Fibroblast of skin of right biceps (primary cell): Measurements from ENCODE around the gene CLDN17.

Experiments
- DNase-seq: peaks from one replicate; pipeline ENCODE4 v3.0.0-alpha.2; 2013

CLDN17 gene, protein sequence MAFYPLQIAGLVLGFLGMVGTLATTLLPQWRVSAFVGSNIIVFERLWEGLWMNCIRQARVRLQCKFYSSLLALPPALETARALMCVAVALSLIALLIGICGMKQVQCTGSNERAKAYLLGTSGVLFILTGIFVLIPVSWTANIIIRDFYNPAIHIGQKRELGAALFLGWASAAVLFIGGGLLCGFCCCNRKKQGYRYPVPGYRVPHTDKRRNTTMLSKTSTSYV

DNA sequence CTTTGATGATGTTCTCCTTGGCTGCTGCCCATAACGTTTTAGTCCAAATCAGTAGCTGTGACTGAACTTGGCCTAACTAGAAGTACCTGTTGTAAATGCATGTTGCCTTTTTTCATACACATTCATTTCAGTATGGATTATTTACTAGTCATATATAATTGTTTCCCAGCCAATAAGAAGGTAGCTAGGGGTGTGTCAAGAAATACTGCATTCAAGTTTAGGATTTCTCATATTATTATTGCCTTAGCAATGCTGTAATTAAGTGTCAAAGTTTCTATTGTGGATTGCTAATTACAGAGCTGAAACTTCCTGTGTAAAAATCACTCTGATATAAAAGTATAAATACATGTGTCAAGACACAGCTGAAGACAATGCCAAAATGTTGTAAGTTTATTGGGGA, at the start of gene CLDN17:
CLDN17 (minus strand) TSS at position 101 of the 400 bp plus-strand sequence. CDS start 188 bp downstream, outside the sequence.
- no peak for DNase-seq

DNA sequence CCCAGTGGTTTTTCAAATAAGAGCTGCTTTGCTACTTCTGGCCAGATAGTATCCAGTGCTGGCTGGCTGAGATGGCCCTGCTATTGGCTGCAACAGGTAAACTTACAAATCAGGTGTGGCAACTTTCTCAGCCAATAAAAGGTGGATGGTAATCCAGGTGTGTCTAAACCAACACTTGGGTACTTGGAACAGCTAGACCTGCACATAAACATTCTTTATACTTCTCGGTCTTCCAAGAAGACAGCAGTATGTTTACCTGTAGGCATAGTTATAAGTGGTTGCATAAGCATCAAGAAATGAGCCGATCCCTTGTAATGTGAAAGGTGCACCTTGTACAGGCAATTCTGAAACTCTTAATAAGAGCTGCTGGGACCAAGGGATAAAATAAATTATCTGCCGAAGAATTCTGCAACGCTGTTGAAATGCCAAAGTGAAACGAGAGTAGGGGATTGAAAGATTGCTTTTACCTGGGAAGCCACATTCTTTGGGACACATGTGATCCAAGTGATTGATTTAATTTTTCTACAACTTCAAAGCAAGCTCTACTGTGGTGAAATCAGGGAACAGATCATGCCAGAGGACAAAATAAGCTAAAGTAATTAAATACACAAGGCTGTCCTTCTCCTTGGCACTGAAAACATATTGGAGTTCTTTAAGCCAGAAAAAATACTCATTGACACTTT, 49.6 kb upstream of the CLDN17 start, which contains the start of gene CLDN8:
CLDN8 (minus strand) TSS at position 57 of the 683 bp plus-strand sequence. CDS start 172 bp downstream, outside the sequence.
- no peak for DNase-seq

DNA sequence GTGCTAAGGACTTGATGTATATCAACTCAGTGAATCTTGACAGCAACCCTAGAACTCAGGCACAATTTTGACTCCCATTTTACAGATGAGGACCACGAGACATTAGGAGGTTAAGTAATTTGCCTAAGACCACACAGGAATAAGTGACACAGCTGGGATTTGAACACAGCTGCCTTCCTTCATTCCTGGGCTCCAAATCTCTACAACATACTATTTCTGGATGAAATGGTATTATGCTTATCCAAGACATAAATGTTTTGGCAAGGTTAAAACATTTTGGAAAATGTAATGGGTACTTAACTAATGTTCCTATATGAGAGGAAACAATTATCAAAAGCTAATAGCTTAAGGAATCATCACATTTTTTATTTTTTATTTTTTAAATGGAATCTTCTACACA, 44.5 kb upstream of the CLDN17 start:
- DNase-seq, result no peak

DNA sequence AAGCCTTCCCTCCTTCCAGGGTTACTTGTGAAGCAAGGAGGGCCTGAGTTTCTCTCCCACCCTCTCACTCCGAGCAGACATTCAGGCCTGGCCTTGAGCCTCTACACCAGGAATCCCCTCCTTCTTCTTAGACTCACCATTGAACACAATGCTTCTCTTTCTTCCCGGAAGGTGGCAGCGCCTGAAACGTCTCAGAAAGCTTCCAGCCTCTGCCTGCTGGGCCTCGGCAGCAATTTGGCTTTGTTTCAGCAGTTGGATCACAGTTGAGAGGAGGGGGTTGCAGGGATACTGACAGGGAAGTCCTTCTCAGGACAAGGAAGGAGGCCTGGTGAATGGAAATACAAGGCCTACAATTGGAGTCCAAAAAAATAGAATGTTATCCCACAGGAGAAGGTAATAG, 43.0 kb upstream of the CLDN17 start:
- DNase-seq, result no peak

DNA sequence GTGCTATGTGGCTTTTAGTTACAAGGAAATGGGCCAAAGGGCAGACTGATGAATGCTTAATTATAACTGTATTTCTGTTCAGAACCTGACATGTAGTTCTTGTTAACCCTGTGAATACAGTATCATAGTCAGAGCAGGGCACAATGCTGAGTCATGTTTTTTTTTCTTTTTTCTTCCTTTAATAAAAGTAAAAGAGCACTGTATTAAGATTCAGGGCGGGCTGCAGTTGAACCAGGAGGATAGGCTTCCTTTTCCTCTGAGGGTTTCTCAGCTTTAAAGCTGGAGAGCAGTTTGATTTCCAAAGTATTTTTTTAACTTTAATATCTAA, 40.6 kb upstream of the CLDN17 start:
- DNase-seq, result no peak

DNA sequence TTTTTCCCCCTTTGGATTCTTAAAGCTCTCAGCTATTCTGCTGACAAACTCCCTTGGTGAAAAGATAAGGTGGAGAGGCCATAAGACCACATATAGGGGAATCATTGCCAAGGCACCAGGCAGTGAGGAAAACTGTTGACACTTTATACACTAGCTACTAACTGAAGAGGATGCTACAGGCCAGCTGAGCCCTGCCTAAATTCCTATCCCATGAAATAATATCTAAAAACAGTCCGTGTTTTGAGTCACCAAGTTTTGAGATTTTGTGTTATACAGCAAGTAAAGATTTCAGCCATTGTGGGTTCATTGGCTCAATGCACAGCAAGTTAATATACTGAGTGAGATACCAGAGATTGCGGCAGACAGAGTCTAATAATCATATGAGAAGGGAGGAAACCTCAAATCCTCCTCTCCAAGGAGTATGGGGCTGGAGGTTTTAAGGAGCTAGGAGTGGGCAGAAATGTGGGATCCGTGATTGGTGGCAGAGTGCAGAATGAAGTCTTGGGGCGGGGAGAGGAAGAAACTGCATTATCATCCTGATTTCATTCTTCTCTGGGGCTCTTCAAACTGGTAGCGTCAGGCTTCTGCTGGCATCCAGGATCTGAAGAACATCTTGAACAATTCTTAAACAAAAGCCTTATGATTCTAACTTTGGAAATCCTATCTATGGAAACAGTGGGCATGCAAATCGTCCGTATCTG, 40.1 kb upstream of the CLDN17 start:
- DNase-seq, result peak; percentile 72

DNA sequence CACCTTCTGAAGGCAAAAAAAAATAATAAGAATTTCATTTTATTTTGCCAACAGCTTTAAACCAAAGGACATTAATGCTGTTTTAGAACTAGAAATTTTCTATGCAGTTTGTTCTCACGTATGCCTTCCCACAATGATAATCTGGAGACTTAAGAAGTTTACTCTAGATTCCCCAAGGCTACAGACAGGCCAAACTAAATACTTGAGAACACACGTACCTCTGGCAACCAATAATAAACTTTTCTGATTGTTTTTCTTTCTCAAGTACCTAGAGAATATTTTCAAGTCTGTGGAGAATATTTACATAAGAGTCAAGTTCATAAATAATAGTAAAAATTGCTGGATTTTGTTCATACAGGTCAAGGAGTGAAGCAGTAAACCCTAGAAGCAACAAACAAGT, 33.4 kb upstream of the CLDN17 start:
- DNase-seq, result no peak

DNA sequence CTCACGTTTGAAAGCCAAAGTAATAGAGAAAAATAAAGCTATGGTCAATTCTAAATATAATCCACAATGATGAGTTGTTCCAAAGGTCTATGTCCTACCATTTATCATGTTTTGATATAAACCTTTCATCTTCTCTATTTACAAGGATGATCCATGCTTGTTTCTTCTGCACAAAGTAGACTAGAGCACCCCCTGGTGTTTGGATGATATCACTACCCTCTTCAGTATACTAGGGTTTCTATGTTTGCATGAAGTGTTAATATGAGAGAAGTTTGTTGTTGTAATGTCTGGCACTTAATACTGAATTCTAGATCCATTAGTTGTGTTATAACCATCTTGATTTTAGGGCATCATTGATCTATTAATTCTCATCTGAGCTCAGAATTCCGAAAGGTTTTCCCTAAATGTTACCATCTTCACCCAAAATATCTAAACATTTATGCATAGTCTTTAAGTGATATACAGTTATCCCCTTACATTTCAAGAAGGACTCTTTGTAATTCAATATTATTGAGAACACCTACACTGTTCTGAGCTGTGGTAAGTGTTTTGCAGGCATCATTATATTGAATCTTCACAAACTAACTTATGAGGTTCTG, 28.2 kb upstream of the CLDN17 start:
- peak; percentile 27 for DNase-seq

DNA sequence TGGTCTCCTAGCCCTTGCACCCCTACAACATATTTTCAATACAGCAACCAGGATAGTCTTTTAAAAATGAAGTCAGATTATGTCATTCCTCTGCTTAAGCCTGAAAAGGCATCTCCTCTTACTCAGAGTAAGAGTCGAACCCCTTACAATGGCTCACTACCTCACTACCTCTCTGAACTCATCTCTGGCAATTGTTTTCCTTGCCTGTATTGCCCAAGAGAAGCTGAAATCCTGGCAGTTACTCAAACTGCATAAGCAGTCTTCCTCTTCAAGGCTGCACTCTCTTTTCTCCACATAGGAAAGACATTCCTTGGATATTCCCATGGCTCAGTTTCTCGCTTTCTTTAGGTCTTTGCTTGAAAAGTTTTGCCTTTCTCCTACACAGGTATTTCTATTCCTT, 26.6 kb upstream of the CLDN17 start:
- DNase-seq, result no peak

DNA sequence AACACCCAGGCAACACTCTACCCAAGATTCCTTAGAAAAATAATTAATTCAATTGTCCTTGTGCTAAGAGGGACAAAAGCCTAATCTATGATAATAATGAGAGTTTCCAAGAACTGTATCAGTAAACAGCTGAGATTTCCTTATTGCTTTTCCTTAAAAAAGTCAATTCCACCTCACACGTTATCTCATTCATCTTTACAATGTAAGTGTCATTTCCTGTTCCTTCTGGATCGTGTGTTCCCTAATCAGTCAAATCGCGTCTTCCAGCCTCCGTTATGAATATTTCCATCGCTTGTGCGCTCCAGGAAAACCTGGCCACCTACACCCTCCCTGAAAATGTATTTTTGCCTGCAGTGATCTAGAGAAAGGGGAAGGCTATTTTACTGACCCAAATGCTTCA, 23.9 kb upstream of the CLDN17 start:
- DNase-seq, result no peak

DNA sequence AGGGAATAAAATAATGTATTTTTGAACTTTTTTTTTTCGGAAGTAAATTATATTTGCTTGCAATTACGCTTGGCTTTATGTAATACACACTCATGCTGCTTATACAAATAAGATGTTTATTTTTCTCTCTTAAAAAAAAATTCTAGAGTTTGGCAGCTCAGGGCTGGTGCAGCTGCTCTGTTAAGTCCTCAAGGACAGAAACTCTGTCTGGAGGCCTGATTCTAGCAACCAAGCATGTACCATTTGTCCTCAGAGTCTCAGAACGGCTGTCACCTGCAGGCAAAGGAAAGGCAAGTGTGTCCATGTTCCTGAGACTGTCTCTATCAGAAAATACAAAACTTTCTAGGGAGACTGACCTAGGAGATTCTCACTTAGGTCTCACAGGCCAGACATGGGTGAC, 23.2 kb upstream of the CLDN17 start:
- no peak for DNase-seq

DNA sequence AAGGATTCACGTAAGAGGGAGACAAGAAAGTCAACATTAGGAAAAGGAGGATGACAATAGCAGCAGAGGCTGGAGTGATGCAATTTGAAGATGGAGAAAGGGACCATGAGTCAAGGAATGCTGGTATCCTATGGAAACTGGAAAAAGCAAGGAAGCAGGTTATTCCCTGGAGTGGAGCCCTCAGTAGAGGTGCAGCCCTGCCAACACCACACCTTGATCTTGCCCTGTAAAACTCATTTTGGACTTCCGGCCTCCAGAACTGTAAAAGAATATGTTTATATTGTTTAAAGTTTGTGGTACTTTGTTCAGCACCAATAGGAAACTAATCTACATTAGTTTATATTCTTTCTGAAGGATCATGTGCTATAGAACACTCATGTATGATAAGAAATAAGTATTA, 19.6 kb upstream of the CLDN17 start:
- no peak for DNase-seq

DNA sequence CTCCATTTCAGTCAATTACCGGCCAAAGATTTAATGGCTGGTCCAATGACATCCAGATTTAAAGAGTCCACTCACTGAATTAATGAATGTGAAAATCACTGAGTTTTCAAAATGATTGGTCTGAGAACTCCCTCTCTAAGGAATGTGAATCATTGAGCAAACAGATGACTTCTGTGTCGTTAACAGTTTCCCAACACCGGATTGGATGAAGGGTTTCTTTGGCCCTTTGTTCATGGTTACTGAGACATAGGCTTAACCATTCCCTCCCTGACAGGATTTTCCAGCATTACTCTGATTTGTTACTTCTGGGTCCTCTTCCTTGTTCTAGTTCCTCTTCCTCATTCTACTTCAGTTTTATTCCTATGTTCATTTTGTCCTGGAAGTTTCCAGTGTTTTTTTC, 1.5 kb upstream of the CLDN17 start:
- DNase-seq, result no peak

DNA sequence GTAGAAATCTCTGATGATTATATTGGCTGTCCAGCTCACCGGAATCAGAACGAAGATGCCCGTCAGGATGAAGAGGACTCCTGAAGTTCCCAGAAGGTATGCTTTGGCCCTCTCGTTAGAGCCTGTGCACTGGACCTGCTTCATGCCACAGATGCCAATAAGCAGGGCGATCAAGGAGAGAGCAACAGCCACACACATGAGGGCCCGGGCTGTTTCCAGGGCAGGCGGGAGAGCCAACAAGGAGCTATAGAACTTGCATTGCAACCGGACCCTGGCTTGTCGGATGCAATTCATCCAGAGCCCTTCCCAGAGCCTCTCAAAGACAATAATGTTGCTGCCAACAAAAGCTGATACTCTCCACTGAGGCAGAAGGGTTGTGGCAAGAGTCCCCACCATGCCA, 434 bp downstream of the CLDN17 start:
- DNase-seq, result no peak

DNA sequence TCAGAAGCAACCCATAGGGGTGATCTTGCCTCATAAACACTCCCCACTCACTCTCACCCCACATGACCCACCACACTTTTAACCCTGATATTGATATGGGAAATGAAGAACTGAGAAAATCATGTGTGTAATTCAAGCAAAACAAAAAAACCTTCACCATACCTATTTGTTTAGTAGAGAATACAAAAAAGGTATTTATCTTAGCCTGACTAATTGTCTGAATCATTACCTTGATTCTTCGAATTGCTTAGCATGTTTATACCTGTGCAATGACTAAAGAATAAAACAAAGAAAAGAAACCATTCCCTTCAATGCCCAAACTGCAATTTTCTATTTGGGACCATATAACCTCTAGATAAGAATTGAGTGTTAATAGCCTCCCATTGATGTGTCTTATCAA, 1.8 kb downstream of the CLDN17 start:
- DNase-seq, result no peak

DNA sequence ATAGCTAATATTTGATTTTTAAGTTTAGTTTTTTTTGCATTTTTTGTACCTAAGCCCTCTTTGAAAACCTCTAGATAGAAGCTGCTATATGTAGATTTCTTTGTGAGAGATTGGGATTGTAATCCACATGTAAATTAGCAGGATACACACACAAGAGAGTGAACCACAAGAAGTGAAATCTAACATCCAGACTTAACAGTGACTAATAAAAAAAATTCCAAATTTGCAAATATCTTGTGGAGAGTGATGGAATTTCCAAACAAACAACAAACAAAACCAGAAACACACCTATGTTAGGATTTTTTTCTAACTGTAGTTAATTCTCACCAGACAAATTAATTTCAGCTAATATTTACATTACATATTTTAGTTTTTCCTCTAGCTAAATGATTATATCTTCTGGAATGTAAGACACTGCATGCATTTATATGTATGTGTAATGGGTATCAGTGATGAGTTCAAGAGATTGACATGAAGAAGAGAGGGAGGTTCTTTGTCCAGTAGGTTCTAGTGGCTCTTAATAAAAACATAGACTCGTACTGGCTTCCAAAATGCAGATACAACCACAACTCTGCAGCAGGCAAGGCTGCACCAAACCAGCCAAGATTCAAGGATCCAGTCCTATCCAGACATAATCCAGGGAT, 12.8 kb downstream of the CLDN17 start:
- DNase-seq, result no peak

DNA sequence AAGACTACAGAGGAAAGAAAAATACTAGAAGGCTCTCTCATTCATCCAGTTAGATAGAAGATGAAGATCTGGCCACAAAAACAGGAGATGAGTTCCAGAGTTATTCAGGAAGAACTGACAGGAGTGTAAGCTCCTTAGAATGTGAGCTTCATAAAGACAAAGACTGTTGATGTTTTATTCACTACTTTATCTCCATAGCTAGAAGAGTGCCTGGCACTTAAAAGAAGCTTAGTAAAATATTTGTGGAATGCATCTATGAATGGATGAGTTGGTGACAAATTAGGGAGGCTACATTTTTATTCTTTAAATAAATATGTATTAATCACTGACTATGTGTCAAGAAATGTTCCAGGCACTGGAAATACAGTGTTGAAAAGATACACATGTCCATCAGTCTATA, 13.8 kb downstream of the CLDN17 start:
- no peak for DNase-seq

DNA sequence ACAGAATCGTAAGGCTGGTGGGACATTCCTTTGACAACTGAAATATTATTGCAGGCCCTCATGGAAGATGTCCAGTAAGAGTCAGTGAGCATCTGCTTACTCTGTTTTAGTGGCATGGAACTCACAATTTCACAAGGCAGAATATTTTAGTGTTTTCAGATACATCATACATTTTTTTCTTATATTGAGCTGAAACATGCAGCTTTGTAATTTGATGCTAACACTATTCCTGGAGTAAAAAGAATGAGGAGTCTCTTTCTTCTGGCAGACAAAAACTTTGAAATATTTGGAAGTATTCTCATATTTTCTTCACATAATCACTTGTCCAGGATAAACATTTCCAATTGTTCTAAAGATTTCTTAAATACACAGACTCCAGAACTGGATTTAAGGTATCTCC, 17.7 kb downstream of the CLDN17 start:
- peak; percentile 6 for DNase-seq

DNA sequence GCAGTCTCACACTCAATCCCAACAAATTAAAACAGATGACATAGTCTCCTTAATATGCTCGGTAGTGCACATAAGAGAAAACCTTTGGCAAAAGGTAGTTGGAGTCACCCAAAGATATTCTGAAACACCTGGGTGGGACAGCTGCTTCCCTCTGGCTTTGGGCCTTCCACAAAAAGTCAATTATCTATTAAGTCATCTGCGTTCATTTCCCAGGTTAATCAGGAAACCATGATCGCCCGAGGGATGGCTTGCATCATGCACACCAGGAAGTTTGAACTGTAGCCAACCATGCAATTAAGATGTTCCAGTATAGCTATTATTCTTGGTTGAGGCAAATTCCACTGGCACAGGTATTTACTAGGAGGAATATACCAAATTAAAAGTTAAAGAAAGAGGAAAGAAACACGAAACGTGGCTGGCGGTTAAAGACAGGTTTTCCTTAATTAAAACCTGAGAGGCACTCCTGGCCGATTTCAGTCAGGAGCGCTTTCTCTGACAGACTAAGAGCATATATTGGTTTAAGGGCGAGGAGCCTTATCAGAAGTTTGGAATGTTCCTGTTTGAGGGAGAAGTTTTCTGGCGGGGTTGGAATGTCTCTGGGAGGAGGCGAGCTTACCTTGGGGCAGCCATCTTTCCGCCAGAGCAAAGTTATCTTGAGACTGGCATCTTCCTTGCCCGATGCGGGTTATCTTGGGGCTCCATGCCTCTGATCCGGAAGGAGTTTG, 19.9 kb downstream of the CLDN17 start:
- DNase-seq, result no peak

DNA sequence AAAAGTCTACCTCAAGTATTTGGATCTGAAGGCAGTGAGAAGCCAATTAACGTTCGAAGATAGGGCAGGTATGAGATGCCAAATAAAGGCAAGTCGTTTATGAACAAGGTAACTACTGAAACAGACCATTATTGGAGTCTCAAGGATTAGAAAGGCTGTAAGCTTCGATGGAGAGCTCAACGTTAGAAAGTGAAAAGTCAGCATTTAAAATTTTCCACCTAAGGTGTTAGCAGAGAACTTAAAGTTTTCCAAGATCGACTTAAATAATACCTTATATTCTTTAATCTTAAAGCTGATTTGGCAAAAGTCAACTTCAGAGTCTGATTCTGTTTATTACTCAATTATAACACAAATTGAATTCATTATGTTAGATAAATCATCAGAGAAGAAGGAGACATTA, 28.1 kb downstream of the CLDN17 start:
- no peak for DNase-seq

DNA sequence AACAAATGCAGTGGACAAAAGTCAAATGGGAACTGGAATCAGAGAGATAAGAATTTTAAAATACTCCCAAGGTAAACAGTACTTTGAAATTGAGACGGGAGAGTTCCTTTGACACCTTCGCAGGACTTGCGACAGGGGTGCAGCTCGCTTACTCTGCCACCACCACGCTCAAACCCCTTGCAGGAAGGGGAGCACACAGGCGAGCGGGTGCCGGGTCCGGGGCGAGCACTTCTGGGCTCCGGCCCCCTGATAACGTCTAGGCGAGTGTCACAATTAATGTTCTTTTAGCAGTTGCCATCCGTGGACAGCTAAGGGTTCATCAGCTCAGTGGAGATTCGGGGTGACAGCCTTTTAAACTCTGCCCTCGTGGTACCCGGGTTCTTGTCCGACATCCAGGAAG, 37.4 kb downstream of the CLDN17 start:
- no peak for DNase-seq

DNA sequence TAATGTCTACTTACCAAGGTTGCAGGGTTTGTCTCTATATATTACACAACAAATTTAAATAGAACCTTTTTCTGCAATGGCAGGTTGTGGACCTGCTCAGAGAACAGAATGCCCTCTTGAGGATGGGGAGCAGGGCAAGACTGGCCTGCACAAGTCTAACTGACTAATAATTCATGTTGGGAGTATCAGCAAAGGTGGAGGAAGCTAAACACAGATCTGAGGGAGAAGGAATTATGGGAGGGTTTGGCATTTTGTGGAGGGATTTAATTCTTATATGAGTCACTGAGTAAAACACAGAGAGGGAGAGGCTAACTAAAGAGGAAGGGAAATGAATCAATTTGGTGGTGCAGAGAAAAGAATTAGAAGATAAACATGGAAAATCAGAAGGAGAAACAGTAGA, 40.0 kb downstream of the CLDN17 start:
- no peak for DNase-seq

DNA sequence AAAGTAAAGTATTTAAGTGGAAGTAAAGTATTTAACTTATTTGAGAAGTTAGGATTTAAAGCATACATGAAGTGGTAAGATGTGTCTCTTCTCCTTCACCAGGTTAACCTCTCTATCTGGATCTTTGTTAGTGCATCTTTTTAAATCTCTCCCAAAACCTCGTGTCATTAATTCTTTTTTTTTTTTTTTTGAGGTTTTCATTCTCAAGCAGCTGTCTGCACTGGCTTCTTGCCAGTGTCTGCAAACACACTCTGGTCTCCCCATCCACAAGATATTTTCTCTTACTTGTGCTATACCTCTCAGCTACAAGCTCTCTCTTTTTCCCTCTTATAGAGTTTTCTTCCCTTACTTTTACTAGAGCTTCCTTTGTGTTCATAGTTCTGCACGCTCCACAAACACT, 49.0 kb downstream of the CLDN17 start:
- no peak for DNase-seq
